Measurements from ENCODE around the gene DARS1.

DARS1 gene

DNA sequence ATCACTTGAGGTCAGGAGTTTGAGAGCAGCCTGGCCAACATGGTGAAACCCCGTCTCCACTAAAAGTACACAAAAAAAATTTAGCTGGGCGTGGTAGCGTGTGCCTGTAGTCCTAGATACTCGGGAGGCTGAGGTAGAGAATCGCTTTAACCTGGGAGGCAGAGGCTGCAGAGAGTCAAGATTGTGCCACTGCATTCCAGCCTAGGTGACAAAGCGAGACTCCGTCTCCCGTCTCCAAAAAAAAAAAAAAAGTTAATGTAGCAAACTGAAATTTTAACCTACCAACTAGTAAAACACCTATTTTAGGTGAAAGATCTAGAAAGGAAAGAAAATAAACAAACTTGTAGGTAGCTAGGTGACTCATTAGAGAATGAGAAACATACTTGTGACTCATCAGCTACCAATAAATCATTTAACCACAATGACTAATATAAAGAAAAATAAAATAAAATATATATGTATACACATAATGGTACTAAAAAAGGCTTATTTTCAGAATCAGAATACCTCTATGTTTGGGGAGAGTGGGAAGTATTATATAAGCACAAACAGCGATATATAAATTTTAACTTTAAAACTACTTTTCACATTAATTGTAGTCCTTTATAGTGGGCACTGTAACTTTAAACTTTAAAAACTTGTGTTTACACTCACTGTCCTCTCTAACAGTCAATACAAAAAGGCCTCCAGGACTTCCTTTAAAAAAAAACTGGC is 36.6 kb downstream of the DARS1 start:
- H3K9me3 ChIP-seq (ENCODE audit: control insufficient read depth, low read length): no peaks in the 10 kb centered on the region
- H3K4me1 ChIP-seq (ENCODE audit: control insufficient read depth, insufficient read depth, low read length): peaks cover 13% of the 10 kb centered on the region
- no peaks in the 10 kb centered on the region for H3K27me3 ChIP-seq (ENCODE audit: control insufficient read depth, insufficient read depth, low read length)
- H3K4me3 ChIP-seq (ENCODE audit: low read length): no peak overlapping the region
- H3K36me3 ChIP-seq (ENCODE audit: control insufficient read depth, insufficient read depth, low read length): no peaks in the 10 kb centered on the region
- H3K9ac ChIP-seq (ENCODE audit: low read length): peak overlapping the region; percentile 32

DNA sequence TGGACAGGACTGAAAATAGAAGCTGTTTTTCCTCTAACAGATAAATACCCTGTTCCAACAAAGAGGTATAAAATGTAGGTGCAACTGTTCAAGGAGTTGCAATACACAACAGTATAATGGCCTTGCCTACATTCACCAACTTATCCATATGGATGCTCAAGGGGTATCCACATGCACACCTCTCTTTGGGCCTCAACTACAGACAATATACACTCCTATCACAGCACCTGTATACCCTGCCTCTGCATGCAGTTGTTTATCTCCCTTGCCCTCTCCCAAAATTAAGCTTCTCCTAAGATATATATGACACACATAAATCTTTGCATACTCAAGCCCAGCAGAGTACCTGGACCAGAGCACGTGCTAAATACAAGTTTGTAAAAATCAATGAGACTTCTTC is 37.3 kb downstream of the DARS1 start:
- Histone ChIP-seq H3K27me3 (ENCODE audit: control insufficient read depth, insufficient read depth, low read length) (no peaks in the 10 kb centered on the region), H3K4me3 (ENCODE audit: low read length) (no peak overlapping the region), H3K9me3 (ENCODE audit: control insufficient read depth, low read length) (no peaks in the 10 kb centered on the region), H3K4me1 (ENCODE audit: control insufficient read depth, insufficient read depth, low read length) (peaks cover 13% of the 10 kb centered on the region), H3K36me3 (ENCODE audit: control insufficient read depth, insufficient read depth, low read length) (no peaks in the 10 kb centered on the region), H3K9ac (ENCODE audit: low read length) (peak overlapping the region; percentile 32)

DNA sequence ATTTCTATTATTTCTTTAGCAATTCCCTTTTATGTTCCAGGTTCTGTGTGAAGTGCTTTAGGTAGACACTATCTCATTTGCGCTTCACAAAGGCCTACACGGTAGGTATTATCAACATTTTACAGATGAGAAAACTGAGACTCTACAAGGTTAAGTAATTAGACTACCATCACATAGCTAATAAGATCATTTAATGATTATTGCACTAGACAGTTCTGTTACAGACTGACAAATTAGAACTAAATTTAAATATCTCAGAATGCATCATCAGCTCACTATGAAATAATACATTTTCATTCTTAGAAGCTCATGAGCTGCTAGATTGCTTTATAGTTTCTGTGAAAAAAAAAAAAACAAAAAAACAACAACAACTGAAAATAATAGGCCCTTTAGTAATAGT is 37.9 kb downstream of the DARS1 start:
- peaks cover 13% of the 10 kb centered on the region for H3K4me1 ChIP-seq (ENCODE audit: control insufficient read depth, insufficient read depth, low read length)
- no peaks in the 10 kb centered on the region for H3K27me3 ChIP-seq (ENCODE audit: control insufficient read depth, insufficient read depth, low read length)
- H3K36me3 ChIP-seq (ENCODE audit: control insufficient read depth, insufficient read depth, low read length): no peaks in the 10 kb centered on the region
- H3K4me3 ChIP-seq (ENCODE audit: low read length): no peak overlapping the region
- H3K9ac ChIP-seq (ENCODE audit: low read length): no peak overlapping the region
- no peaks in the 10 kb centered on the region for H3K9me3 ChIP-seq (ENCODE audit: control insufficient read depth, low read length)

DNA sequence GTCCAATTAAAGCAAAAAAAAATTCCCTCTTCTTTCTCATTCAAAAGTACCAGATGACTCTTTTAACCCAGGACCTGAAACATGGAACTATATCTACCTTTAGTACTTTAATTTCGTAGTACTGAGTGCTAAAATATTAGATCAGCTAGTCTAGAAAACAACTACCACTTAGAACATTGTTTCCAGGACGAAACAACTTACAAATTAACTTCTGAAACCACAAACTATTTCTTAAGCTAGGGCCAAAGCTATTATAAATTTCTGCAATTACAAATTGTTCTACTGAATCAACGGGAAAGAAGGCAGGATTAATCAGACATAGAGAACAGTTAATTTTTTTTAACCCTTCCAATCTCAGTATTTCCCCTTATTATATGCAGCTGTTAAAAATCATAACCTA is 39.9 kb downstream of the DARS1 start:
- Histone ChIP-seq H3K9ac (ENCODE audit: low read length) (no peak overlapping the region), H3K9me3 (ENCODE audit: control insufficient read depth, low read length) (no peaks in the 10 kb centered on the region), H3K4me1 (ENCODE audit: control insufficient read depth, insufficient read depth, low read length) (peaks cover 13% of the 10 kb centered on the region), H3K36me3 (ENCODE audit: control insufficient read depth, insufficient read depth, low read length) (no peaks in the 10 kb centered on the region), H3K4me3 (ENCODE audit: low read length) (no peak overlapping the region), H3K27me3 (ENCODE audit: control insufficient read depth, insufficient read depth, low read length) (no peaks in the 10 kb centered on the region)

DNA sequence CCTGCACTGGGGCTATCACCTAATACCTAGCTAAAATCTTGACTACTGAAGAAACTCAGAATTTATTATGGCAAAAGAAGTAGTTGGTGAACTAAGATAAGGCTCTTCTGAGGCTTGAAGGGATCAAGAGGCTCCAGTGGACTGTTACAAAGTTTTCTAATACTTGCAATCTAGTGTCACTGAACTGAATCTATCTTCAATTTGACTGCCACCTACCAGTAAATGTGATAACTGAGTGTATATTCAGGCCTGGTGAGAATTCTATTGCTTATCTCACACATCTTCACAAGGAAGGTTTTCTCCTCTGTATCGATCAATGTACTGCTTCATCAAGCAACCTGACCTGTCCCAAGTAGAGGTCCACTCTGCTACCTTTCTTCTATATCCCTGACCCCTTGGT is 40.8 kb downstream of the DARS1 start:
- H3K36me3 ChIP-seq (ENCODE audit: control insufficient read depth, insufficient read depth, low read length): no peaks in the 10 kb centered on the region
- peaks cover 8% of the 10 kb centered on the region for H3K4me1 ChIP-seq (ENCODE audit: control insufficient read depth, insufficient read depth, low read length)

DNA sequence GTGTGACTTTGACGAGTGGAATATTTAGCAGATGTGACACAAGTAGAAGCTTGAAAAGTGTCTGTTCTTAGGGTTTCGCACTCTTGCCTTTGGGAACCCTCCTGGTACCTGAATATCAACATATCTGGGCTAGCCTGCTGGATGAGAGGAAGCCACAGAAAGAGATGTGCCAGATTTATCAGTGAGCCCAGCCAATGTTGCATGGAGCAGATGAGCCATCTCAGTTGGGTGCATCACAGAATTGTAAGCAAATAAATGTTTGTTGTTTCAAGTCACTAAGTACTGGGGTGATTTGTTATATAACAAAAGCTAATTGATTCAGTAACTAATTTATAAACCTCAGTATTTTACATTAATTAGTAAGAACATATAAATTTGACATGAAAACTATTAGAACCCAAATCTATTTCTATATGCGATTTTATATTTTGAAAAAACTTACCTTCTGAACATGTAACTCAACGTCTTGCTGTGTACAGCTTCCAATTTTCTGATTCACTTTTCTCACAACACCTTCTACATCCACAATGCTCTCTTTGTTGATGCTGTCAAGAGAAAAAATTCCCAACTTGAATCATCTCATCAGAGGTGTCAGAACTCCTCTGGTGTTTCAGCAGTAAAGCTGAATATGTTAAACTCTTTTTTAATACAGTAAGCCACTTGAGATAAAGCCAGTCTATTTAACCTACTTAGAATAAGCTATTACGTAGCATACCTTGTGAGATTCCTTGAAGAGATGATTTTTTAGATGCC is 42.3 kb downstream of the DARS1 start:
- Histone ChIP-seq H3K36me3 (ENCODE audit: control insufficient read depth, insufficient read depth, low read length) (no peaks in the 10 kb centered on the region), H3K27me3 (ENCODE audit: control insufficient read depth, insufficient read depth, low read length) (no peaks in the 10 kb centered on the region), H3K9ac (ENCODE audit: low read length) (no peak overlapping the region), H3K4me1 (ENCODE audit: control insufficient read depth, insufficient read depth, low read length) (peaks cover 2% of the 10 kb centered on the region), H3K9me3 (ENCODE audit: control insufficient read depth, low read length) (no peaks in the 10 kb centered on the region), H3K4me3 (ENCODE audit: low read length) (no peak overlapping the region)

More for the DNA sequence above, 40.8 kb downstream of the DARS1 start:
- no peaks in the 10 kb centered on the region for H3K9me3 ChIP-seq (ENCODE audit: control insufficient read depth, low read length)
- no peak overlapping the region for H3K9ac ChIP-seq (ENCODE audit: low read length)
- H3K27me3 ChIP-seq (ENCODE audit: control insufficient read depth, insufficient read depth, low read length): no peaks in the 10 kb centered on the region
- no peak overlapping the region for H3K4me3 ChIP-seq (ENCODE audit: low read length)

DNA sequence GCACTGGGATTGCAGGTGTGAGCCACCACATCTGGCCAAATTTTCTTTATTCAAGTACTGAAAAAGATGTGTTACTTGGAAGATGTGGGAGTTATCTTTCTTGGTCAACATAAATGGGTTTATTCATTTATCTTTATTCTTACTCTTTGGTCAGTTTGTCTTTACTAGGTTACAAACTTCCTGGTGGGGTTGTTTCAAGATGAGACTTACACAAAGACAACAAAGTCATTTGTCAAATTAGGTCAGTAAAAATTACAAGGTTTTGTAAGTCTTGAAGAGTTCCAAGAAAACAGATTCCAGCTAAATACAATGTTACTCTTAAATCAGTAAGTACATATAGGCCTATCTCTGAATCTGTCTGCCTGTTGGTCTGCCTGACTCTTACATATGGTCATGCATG is 48.9 kb downstream of the DARS1 start:
- no peaks in the 10 kb centered on the region for H3K27me3 ChIP-seq (ENCODE audit: control insufficient read depth, insufficient read depth, low read length)
- no peaks in the 10 kb centered on the region for H3K9me3 ChIP-seq (ENCODE audit: control insufficient read depth, low read length)
- no peak overlapping the region for H3K9ac ChIP-seq (ENCODE audit: low read length)
- H3K4me1 ChIP-seq (ENCODE audit: control insufficient read depth, insufficient read depth, low read length): no peaks in the 10 kb centered on the region
- no peaks in the 10 kb centered on the region for H3K36me3 ChIP-seq (ENCODE audit: control insufficient read depth, insufficient read depth, low read length)
- no peak overlapping the region for H3K4me3 ChIP-seq (ENCODE audit: low read length)

DNA sequence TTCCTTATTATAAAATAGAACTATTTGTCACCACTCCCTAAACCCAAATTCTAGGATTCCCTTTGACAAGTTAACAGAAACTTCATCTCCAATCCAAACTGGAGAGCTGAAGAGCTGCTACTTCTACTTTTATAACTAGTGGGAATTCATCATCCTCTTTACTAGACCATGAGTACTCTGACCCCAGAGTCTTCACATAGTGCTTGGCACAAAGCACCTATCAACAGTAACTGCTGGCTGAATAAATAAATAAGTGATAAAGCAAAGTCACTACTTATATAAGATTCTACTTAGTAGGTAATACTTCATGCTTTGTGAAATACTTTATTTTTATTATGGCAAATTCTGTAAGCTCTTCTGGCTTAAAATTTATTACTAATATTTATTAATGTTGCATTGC is 49.5 kb downstream of the DARS1 start:
- Histone ChIP-seq H3K36me3 (ENCODE audit: control insufficient read depth, insufficient read depth, low read length) (no peaks in the 10 kb centered on the region), H3K9me3 (ENCODE audit: control insufficient read depth, low read length) (no peaks in the 10 kb centered on the region), H3K9ac (ENCODE audit: low read length) (no peak overlapping the region), H3K4me3 (ENCODE audit: low read length) (no peak overlapping the region), H3K27me3 (ENCODE audit: control insufficient read depth, insufficient read depth, low read length) (no peaks in the 10 kb centered on the region), H3K4me1 (ENCODE audit: control insufficient read depth, insufficient read depth, low read length) (no peaks in the 10 kb centered on the region)

DNA sequence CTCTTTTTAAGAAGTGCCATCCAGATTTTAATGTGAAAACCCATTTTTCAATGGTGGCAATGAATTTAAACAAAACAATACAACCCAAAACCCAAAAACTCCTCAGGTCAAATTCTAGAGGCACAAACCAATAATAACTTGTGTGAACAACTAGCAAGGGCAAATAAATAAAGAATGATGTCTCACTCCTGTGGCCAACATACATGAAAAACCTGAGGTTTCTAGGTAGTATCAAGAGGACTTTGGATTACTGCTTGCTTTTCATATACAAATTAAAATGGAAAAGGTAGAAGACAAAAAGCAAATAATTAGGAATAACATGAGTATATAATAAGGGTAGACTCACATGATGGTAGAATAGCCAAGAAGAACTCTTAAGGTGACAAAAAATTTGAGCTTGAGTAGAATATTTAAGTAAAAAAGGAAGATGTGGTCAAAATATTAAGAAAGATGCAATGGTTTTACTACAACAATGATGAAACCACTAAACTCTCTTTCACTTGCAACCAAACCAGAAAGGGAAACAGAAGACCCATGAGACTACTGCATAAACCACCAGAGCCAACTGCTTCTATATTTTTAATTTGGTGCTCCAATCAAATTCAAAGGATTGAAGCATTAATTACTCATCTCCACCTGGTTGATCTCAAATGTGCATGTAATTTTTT is 53.5 kb downstream of the DARS1 start:
- H3K9me3 ChIP-seq (ENCODE audit: control insufficient read depth, low read length): no peaks in the 10 kb centered on the region
- no peak overlapping the region for H3K4me3 ChIP-seq (ENCODE audit: low read length)
- H3K4me1 ChIP-seq (ENCODE audit: control insufficient read depth, insufficient read depth, low read length): no peaks in the 10 kb centered on the region
- no peaks in the 10 kb centered on the region for H3K36me3 ChIP-seq (ENCODE audit: control insufficient read depth, insufficient read depth, low read length)
- H3K9ac ChIP-seq (ENCODE audit: low read length): no peak overlapping the region
- no peaks in the 10 kb centered on the region for H3K27me3 ChIP-seq (ENCODE audit: control insufficient read depth, insufficient read depth, low read length)

DNA sequence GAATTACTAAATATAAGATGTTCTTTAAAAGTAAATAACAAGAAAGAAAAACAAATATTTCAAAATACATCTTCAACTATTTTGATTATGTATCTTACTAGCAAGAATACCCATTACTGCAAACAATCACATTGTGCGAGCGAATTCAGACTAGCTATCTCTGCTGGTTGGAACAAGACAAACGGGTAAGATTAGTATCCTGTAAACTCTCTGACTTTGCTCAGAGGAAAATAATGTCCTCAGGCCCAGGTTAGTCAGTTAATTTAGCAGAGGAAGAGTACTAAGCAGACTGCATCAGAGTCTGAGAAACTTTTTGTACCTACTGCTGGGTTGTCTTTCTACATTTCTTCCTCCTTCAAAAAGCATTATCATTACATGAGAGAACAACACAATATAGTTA is 58.8 kb downstream of the DARS1 start:
- Histone ChIP-seq H3K4me3 (ENCODE audit: low read length) (no peak overlapping the region), H3K9me3 (ENCODE audit: control insufficient read depth, low read length) (no peaks in the 10 kb centered on the region), H3K36me3 (ENCODE audit: control insufficient read depth, insufficient read depth, low read length) (no peaks in the 10 kb centered on the region), H3K9ac (ENCODE audit: low read length) (no peak overlapping the region), H3K4me1 (ENCODE audit: control insufficient read depth, insufficient read depth, low read length) (no peaks in the 10 kb centered on the region), H3K27me3 (ENCODE audit: control insufficient read depth, insufficient read depth, low read length) (no peaks in the 10 kb centered on the region)

DNA sequence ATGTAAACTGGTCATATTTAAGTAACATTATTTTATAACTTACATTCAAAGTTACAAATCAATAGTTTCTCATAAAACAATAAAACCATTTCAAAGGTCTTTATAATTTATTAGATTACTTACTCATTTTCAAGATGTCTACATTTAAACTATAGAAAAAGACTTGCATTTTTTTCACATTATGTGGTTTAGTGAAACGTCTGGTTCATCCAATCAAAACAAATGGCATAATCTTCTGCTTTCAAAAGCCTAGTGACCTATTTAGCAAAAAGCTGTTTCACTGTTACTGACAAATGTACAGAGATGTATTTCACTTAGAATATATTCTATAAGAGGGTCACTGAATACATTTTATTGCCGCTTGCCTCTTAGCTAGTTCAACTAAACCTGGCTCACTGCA is 59.9 kb downstream of the DARS1 start:
- no peaks in the 10 kb centered on the region for H3K36me3 ChIP-seq (ENCODE audit: control insufficient read depth, insufficient read depth, low read length)
- no peaks in the 10 kb centered on the region for H3K4me1 ChIP-seq (ENCODE audit: control insufficient read depth, insufficient read depth, low read length)
- no peak overlapping the region for H3K4me3 ChIP-seq (ENCODE audit: low read length)
- no peaks in the 10 kb centered on the region for H3K9me3 ChIP-seq (ENCODE audit: control insufficient read depth, low read length)
- H3K27me3 ChIP-seq (ENCODE audit: control insufficient read depth, insufficient read depth, low read length): no peaks in the 10 kb centered on the region
- H3K9ac ChIP-seq (ENCODE audit: low read length): no peak overlapping the region

DNA sequence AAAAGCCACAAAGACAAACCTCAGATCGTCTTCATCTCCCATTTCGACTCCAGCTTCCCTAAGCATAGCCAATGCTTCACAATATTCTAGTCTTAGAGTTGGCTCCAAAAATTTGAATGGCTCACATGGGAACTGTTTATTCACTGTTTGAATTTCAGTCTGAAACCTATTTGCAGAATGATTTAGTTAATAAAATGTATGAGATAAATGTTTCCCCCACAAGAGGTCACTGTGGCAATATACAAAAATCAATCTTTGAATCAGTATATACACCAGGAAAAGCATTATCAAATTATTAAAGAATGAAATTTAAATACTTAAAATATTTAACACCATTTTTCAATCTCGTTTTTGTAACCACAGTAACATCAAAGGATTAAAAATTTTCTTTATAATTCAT is 69.2 kb downstream of the DARS1 start:
- Histone ChIP-seq H3K9me3 (ENCODE audit: control insufficient read depth, low read length) (no peaks in the 10 kb centered on the region), H3K27me3 (ENCODE audit: control insufficient read depth, insufficient read depth, low read length) (no peaks in the 10 kb centered on the region), H3K36me3 (ENCODE audit: control insufficient read depth, insufficient read depth, low read length) (no peaks in the 10 kb centered on the region), H3K4me1 (ENCODE audit: control insufficient read depth, insufficient read depth, low read length) (no peaks in the 10 kb centered on the region), H3K4me3 (ENCODE audit: low read length) (no peak overlapping the region), H3K9ac (ENCODE audit: low read length) (no peak overlapping the region)
